Measurements from ENCODE around the gene MRPS18A.

The MRPS18A gene

DNA sequence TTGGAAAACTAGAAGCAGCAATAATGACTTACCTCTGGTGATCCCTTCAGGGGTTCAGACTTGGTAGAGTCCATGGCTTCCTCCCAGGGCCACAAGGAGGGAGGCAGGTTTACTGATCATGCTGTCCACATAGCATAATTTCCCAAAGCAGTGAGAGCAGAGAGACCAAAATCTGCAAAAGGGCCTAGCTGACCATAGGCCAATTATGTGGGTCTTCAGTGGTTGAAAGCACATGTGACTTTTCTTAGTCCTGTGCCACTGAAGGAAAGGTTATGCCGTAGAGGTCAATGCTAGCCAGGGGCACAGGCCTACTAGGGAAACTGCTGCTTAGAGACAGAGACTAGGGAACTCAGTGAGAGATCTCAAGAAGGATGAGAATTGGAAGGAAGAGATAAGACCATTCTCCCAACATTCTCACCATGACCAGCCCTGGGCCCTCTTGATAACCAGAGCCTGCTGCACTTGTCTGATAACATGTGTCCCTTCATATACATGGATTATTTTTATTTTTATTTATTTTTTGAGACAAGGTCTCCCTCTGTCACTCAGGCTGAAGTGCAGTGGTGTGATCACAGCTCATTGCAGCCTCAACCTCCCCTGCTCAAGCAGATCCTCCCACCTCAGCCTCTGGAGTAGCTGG is 56.5 kb downstream of the MRPS18A start:
- no peak for DNase-seq

DNA sequence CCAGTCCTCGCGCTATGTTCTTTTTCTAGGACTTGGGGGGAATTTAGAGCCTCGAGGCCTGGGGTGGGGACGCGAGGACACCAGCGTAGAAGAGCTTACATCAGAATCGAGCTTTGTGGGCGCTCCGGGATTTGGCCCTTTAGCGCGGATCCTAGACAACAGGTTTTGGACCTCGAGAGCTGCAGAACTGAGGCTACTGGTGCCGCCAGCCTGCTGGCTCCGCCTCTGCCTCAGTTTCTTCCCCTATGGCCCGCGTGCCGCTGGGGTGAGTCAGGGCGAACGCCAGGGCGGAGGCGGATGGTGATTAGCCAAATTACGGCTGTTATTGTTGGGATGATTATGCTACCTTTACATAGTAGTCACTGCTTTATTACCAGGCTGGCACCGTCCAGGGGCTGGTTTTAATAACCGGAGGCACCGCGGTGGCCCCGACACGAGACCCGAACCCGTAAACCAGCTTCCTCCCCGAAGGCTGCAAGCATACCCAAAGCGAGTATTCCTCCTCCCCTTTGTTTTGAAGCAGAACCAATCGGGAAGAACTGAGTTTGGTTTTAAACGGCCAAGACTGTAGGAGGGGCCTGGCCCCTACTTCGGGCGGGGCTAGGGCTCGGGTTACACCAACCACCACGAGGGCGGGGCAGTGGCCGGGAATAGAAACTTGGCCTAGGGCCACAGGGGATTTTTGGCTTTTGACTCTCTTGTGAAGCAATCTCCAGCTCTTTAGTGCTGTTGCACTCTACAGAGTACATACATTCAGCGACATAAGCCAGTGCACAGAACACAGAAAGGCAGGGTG is 57.9 kb downstream of the MRPS18A start:
- DNase-seq, result peak; percentile 94

GRCh38 chr6:43629104-43629504 is 58.5 kb downstream of the MRPS18A start, which contains the start of gene GTPBP2:
TSS of gene GTPBP2 (minus strand) at chr6:43629264. CDS start at chr6:43629162, 102 bp downstream.
- peak; percentile 97 for DNase-seq

DNA sequence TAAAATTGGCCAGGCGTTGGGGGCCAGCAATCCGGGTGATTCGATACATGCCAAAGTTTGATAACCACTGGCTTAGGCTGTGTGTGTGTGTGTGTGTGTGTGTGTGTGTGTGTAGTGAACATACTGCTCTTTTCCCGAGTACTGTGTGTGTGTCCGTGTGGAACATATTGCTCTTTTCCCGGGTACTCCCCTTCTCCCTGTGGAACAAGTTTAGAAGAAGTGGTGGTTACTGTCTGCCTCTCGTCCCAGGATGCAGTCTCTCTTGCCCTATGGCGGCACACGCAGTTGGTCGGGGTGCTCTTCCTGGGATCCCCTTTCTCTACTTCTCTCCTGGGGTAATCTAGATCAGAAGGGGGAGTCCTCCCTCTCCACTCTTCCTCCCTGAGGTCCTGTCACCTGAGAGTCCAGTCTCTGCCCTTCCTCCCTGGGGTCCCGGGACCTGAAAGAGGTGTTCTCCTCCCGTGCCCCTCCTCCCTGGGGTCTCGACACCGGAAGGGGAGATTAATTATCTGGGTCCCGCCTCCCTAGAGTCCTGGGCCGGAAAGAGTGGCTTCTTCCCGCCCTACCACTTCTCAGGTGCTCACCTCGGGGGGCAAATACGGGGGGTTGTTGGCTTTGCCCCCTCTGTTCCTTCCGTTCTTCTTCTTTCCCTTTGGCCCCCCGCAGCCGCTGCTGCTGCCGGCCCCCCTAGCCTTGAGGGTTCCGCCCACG is 59.0 kb downstream of the MRPS18A start:
- peak; percentile 73 for DNase-seq

DNA sequence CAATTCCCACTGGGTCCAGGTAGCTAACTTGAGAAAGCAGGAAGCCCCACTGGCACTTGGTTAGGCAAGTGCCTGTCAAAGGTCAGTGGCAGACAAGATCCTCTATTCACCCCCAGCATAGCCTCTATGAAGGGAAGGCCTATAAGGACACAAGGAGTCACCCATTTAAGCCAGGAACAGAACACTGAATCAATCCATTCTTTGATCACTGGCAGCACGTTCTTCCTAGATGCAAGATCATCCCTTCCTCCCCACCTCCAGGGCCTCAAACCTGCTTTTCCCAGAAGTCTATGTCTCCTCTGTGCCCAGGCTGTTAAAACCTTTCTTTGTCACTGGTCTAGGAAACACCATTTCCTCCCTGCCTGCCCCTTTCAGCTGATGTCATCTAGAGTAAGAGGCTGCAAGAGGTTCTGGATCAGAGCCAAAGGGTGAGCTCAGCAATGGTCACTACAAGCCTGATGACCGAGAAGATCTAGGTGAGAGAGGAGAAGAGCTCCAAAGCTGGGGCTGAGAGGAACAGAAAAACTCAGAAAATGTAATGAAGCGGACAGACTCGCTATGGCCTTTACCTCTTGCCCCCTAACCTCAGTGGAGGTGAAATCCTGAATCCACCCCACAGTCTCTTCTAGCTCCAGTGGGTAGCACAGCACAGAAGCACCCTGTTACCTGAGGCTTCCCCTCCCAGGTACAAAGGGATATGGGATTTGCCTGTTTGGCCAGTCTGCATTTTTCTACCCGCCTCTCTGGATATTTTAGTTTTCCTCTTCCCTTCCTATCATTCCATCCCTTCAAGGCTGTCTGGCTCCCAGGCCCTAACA is 60.4 kb downstream of the MRPS18A start:
- DNase-seq, result no peak

DNA sequence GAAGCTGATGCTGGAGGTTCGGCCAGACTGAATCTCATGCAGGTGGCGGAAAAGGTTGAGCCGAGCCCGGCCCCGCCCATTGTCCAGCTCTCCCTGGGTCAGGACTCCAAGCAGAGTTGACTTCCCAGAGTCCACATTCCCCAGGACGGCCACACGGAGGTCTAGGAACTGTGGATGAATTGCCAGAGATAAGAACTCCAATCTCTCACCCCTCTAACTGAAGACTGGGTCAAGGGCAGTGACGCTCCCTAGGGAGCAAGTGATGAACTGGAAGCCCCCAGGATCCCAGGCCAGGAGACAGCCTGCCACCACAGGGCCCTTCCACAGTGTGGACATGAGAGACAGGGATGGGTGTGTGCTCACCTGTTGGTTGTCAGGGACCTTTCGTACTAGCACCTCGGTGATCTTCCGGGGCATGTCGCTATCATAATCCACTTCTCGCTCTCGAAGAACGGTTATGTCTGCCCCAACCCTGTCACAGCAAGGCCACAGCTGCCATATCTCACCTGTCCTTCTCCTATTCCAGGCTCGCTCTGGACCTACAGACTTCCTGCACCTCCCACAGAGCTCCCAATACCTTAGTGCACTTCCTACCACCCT is 62.1 kb downstream of the MRPS18A start:
- no peak for DNase-seq

- no peak for DNase-seq
Measured at GRCh38 chr6:43624786-43625288, 62.8 kb downstream of the MRPS18A start.

- DNase-seq, result no peak
Measured at GRCh38 chr6:43623880-43624785, 63.5 kb downstream of the MRPS18A start.

DNA sequence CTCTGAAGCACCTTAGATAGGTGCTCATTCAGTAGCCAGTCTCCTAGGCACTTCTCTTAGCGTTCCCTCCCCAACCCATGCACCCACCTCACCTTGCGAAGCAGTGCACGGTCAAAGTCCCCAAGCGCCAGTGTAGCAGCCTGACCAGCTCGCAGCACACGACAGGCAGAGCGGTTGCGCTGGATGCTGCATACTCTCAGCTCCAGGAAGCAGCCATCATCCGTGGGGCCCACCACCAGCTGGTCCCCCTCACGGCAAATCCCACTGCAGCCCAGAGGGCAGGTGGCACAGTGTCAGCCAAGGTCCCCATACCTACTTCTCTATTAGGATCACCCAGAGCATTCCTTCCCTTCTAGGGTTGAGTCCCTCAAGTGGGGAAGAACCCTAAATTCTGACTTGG is 65.0 kb downstream of the MRPS18A start:
- DNase-seq, result no peak

DNA sequence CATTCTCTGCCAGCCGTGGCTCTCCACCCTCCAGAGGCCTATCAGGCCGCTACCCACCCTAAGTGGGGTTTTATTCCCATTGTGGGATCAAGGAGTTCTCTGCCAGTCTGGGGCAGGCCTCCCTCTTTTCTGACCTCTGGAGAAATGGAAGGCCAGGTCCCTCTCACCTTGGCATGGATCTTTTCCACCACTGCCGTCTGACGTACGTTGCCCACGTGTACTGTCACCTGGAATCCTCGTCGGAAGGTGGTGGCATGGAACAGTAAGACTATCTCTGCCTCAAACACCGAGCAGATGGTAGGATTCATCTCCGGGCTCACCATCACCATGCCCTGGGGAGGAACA is 65.8 kb downstream of the MRPS18A start:
- no peak for DNase-seq

Measured in stimulated activated CD8-positive, alpha-beta memory T cell treated with anti-CD3 and anti-CD28 coated beads, Interleukin-4, amount 100 ng/mL, for 48 hours (primary cell).